Stimulated activated CD4-positive, alpha-beta T cell treated with anti-CD3 and anti-CD28 coated beads, Interleukin-4, amount 100 ng/mL, for 24 hours (primary cell): ENCODE data around the gene CATSPERD.
"Not testable (repeated sequence)": the region's sequence is repeated elsewhere in the genome, so short reads cannot be mapped to it uniquely, and the experiment has no call there.

Experiments used
- DNase-seq: peaks from one replicate; pipeline ENCODE4 v3.0.0-alpha.2; 2020

The CATSPERD gene

GRCh38 chr19:5743630-5744029 is 23.2 kb downstream of the CATSPERD start:
- DNase-seq = no peak

GRCh38 chr19:5744999-5745398 is 24.6 kb downstream of the CATSPERD start:
- not testable (repeated sequence) for DNase-seq

DNA sequence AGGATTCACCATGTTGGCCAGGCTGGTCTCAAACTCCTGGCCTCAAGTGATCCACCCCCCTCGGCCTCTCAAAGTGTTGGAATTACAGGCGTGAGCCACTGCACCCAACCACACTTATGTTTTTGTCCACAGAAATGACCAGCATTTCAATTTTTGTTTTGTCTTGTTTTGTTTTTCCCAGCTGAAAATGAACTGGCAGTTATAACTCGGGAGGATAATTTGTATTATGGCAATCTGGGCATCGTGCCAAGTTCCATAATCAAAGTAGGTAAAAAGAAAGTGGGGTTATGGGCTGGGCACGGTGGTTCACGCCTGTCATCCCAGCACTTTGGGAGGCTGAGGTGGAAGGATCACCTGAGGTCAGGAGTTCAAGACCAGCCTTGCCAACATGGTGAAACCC is 28.5 kb downstream of the CATSPERD start:
- not testable (repeated sequence) for DNase-seq

DNA sequence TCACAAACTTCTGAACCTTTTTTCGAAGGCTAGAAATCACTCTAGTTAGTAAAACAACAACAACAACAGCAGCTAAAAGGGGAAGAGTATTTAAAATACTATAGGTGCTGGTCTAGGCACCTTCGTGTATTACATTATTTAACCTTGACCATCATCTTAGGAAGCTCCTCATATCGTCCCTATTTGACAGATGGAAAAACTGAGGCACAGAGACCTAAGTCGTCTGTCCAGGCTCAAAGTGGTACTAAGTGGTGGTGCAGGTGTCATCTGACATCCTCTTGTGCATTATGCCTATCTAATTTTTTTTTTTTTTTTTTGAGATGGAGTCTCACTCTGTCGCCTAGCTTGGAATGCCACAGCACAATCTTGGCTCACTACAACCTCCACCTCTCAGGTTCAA is 29.1 kb downstream of the CATSPERD start:
- DNase-seq = no peak

DNA sequence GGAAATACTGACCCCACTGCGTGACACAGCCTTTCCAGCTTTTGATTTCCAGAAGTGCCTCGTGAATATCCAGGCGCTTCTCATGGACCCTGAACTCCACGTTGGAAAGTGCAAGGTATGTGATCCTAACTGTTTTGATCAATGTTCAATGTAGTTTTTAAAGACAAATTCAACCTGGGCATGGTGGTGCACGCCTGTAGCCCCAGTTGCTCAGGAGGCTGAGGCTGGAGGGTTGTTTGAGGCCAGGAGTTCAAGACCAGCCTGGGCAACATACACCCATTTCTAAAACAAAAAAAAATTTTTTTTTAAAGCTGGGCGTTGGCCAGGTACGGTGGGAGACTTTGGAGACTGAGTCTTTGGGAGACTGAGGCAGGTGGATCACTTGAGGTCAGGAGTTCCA is 31.3 kb downstream of the CATSPERD start:
- no peak for DNase-seq

DNA sequence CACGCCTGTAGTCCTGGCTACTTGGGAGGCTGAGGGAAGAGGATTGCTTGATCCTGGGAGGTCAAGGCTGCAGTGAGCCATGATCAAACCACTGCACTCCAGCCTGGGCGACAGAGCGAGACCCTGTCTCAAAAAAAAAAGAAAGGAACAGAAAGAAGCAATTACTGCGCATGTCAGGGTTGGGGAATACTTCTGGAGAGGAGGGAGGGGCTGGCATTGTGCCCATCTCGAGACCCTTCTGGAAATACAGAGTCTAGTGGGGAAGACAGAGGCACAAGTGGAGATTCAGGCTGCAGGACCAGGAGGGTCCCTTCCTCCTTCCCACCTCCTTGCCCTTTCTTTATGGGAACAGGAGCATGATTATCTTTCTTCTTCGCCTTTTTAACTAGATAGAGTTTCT is 33.3 kb downstream of the CATSPERD start:
- DNase-seq = no peak

DNA sequence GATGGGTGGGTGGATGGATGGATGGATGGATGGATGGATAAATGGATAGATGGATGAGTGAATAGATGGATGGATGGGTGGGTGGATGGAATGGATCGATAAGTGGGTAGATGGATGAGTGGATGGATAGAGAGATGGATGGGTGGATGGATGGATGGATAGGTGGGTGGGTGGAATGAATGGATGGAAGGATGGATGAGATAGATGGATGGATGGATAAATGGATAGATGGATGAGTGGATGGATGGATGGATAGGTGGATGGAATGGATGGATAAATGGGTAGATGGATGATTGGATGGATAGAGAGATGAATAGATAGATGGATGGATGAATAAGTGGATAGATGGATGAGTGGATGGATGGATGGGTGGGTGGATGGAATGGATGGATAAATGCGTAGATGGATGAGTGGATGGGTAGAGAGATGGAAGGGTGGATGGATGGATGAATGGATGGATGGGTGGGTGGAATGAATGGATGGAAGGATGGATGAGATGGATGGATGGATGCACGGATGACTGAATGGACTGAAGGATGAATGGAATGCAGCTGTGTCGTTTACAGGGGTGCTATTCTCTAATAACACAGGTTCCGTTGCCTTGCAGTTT is 42.3 kb downstream of the CATSPERD start:
- no peak for DNase-seq

DNA sequence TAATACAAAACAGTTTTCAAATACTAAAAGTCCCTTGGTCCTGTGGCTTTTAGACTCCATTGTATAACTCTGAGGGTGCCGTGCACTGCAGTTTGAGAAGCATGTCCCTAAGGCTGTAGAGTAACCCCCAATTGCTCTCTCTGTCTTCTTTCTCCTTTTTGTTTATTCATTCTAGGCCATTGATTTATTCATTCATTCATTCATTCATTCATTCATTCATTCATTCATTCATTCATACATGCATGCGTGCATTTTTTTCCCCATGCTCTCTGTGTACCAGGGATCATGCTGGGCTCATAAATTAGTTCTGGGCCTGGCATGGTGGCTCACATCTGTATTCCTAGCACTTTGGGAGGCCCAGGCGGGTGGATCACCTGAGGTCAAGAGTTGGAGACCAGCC is 44.8 kb downstream of the CATSPERD start:
- no peak for DNase-seq

DNA sequence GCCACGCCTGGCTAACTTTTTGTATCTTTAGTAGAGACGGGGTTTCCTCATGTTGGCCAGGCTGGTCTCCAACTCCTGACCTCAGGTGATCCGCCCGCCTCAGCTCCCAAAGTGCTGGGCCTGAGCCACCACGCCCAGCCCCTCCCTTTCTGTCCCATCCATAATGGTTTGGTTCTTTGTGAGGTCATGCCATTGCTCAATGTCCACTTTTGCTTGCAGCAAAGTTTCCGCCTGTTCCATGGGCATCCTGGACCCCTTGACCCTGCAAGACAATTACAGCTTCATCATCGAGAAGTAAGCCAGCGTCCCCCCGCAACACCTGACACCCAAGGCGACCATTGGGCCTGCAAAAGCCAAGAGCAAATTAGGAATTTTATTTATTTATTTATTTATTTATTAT is 47.5 kb downstream of the CATSPERD start:
- no peak for DNase-seq

- no peak for DNase-seq
Observed at GRCh38 chr19:5772416-5772815, 52.0 kb downstream of the CATSPERD start.

GRCh38 chr19:5773276-5773675 is 52.8 kb downstream of the CATSPERD start:
- no peak for DNase-seq

DNA sequence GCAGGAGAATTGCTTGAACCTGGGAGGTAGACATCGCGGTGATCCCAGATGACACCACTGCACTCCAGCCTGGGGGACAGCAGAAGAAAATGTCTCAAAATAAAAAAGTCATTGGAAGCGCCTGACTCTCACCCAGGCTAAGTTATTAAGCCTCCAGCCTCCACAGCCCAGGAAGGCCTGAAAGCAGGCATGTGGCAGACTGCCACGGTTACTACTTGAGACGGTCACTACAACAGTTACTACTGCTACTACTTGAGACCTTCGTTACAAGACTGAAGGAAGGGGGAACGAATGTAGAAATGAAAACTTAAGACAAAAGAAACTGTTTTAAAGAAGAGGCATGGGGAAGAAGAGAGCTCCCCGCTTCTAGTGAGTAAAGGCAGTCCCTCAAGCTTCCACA is 54.5 kb downstream of the CATSPERD start:
- no peak for DNase-seq

- DNase-seq = no peak
Observed at GRCh38 chr19:5775668-5776309, 55.4 kb downstream of the CATSPERD start.

DNA sequence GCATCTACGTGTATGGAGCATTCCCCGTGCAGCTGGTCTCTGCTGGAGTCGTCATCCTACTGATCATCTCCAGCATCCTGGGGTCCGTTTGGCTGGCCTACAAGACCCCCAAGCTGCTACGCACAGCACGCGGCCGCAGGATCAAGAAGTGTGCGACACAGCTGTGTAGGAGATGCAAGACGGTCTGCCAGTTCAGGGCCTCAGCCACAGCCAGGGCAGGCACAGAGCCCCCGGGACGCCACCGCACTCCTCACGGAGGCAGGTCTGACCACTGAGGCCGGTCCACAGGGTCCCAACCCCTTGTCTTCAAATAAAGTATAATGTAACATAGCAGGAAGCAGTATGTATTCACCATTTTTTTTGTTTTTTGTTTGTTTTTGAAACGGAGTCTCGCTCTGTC is 58.0 kb downstream of the CATSPERD start:
- no peak for DNase-seq

DNA sequence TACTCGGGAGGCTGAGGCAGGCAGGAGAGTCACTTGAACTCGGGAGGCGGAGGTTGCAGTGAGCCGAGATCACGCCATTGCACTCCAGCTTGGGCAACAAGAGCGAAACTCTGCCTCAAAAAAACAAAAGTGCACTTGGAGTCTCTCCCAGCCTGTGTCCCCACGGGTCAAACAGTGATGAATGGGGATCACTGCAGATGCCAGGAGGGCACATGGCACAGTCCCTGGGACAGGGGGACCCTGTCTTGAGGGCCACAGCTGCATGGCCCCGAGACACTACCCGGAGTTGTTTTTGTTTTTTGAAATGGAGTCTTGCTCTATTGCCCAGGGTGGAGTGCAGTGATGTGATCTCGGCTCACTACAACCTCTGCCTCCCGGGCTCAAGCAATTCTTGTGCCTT is 60.5 kb downstream of the CATSPERD start:
- DNase-seq = not testable (repeated sequence)

GRCh38 chr19:5782322-5782721 is 61.9 kb downstream of the CATSPERD start:
- DNase-seq = no peak

DNA sequence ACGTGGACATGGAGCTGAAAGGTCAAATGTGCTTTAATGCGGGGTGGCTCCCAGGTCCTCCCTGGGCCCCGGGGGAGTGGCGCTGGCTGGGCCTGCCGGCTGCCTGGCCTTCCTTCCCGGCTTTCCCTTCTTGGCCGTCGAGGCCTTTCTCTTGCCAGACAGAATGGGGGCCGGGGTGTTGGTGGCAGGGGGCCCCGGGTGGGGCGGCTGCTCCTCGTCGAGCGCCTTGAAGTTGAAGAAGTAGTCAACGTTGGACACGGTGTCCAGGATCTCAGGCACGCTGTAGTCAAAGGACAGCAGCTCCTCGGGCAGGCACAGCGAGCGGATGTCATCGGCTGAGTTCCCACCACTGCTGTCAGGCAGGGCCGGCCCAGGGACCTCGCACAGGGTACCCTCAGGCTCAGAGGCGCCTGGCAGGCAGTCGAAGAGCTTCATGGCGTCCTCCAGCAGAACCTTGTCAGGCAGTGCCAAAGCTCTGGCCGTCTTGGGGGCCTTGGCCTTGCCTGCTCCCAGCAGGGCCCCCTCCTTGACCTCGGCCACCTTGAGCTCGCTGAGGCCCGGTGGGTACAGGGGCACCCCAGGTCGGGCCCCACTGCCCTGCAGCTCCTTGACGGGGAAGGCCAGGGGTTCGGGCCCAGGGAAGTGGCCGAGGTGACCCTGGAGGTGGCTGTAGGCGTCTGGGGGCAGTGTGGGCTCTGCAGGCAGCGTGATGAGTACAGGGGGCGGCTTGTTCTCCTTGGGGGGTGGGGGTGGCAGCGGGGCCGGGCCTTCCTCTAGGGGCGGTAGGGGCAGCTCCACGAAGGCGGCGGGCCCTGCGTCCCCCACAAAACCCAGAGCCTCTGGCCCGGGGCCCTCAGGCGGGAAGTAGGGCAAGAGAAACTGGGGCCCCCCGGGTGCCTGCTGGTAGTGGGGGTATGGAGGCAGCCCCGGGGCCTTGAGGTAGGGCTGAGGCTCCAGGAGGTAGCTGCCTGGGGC is 62.8 kb downstream of the CATSPERD start:
- DNase-seq = no peak

- no peak for DNase-seq
Observed at GRCh38 chr19:5784581-5785147, 64.2 kb downstream of the CATSPERD start, which contains the start of gene PRR22. Gene PRR22, minus strand, starts transcription at chr19:5784746. Its CDS starts 86 bp downstream, at chr19:5784660.

DNA sequence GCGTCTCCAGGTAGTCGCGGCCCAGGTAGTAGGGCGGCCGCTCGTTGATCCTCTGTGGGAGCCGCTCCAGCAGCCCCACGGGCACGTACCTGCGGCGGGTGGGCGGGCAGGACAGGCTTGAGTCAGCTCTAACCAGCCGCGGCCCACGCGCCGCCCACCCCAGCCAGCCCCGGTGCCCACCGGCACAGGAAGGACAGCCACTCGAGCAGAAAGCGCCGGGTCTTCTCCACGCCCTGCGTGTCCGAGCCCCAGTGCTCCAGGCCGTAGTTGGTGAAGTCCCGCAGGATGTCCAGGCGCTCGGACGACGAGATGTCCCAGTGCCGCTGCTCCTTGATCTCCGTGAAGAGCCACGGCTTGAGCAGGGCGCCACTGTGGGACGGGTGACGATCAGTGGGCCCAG is 65.0 kb downstream of the CATSPERD start:
- DNase-seq = no peak

DNA sequence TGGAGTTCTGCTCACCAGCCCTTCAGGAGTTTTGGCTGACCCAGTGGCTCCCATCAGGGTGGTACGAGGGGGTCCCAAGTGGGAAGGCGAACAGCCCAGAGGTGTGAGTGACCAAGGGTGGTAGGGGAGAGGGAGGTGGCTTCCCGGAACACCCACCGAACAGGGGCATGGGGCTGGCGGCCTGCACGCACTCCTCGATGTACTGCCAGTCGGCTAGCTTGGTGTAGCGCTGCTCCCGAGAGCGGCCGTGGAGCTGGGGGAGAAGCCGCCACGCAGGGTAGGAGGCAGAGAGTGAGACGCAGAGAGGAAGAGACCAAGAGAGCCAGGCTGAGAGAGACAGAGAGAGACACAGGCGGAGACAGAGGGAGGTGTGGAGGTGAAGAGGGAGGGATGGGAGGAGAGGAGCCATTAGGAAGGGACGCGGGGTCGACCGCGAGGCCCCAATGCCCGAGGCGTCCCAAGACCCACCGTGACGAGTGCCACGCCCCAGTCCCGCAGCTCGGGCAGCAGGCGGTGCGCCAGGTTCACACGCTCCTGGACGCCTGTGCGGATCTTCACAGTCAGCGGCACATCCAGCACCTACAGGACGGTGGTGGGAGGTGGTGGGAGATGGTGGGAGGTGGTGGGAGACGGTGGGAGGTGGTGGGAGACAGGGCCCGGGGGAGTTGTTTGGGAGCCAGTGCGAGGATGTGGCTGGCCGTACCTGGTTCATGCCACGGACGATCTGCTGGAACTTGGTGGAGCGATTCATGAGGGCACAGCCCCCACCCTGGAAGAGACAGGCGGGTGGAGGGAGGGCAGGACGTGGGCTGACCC is 66.4 kb downstream of the CATSPERD start:
- no peak for DNase-seq

- DNase-seq = no peak
Observed at GRCh38 chr19:5787409-5788182, 67.2 kb downstream of the CATSPERD start.

GRCh38 chr19:5788422-5788821 is 68.0 kb downstream of the CATSPERD start:
- no peak for DNase-seq
